ENCODE measurements around the gene HORMAD2. TPM values are rescaled to one million over a fixed set of nuclear protein-coding genes. Genes with fewer than 3 reads are reported as not detected.

HORMAD2 gene, protein sequence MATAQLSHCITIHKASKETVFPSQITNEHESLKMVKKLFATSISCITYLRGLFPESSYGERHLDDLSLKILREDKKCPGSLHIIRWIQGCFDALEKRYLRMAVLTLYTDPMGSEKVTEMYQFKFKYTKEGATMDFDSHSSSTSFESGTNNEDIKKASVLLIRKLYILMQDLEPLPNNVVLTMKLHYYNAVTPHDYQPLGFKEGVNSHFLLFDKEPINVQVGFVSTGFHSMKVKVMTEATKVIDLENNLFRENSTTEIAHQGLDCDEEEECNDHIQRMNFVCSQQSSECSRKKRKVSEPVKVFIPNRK
- not detected for total RNA-seq
- long read RNA-seq, result 0 reads

DNA sequence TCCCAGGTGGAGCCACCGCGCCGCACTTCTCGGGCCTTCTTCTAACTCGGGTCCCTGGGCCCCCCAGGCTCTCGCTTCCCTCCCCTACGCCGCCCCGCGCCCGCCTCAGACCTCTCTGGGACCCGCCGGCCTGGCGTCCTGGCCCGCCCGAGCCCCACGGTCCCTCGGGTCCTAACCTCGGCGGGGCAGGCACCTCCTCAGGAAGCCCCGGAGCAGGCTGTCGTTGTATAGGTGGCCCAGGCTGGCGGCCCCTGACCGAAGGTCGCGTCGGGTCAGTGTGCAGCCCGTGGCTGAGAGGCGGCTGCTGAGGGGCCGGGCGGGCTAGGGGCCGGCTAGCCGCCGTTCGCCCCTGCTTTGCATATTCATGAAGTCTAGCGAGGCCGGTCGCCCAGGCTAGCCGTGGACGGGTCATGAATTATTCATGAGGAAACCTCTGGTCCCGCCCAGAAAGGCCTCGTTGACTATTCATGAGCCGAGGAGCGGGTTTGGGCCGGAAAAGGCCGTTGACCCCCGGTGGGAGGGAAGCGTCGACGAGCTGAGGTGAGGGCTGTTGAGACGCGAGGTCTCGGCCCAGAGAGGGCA, at the start of gene HORMAD2:
Gene HORMAD2 (plus strand): TSS at position 513 of the 582 bp plus-strand sequence. CDS start 13,489 bp downstream, outside the sequence.
- peak; percentile 60 for DNase-seq (ENCODE audit: missing footprints)
- ATAC-seq, result peak; percentile 31
- intact Hi-C loops (cut with DNase I), result no loop called here

DNA sequence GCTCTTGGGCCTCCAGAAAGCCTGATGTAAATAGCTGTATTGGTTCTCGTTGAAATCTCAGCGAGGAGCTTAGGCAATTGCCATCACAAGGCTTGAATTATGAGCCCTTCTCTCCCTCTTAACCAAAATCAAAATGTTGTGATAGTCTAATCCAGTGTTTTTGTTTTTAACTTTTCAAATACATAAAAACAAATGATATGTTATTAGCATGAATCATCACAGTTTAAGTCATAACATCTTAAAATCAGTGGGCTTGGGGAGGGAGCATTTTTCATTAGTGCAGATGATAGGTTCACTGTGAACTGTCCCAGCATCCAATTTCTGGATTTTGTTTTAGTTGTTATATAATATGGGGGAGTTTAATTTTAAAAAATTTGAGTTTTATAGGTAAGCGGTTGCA, 48.9 kb upstream of the HORMAD2 start:
- DNase-seq (ENCODE audit: missing footprints), result no peak
- intact Hi-C loops (cut with DNase I), result no loop called here
- no peak for ATAC-seq

DNA sequence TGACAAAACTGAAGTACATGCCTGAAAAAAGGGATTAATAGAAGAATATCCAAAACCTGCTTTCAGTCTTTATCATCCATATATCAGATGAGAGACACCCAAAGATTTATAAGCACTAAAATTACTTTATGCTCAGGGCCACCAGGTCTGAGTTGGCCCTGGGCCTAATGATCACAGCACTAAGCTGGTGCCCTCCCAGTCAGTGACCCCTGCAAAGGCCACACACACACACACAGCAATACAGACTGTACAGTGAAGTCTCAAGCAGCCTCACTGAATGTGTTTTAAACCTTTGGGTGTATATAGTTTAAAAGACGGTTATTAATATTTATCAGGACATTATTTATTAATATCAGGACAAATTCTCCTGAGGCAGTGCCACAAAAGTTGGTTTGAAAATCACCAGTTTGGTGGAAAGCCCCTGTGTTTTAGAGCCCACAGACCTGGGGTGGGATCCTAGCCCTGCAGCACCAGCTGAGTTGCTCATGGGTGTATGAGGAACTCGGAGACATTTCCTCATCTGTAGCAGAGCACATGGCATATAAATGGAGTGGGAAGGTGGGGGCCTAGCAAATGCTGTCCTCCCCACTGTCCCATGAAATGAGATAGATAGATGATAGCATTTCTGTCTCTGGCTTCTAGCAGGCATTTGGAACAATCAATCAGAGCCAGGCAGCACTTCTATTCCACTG, 48.4 kb upstream of the HORMAD2 start:
- intact Hi-C loops (cut with DNase I), result no loop called here
- no peak for ATAC-seq
- no peak for DNase-seq (ENCODE audit: missing footprints)

DNA sequence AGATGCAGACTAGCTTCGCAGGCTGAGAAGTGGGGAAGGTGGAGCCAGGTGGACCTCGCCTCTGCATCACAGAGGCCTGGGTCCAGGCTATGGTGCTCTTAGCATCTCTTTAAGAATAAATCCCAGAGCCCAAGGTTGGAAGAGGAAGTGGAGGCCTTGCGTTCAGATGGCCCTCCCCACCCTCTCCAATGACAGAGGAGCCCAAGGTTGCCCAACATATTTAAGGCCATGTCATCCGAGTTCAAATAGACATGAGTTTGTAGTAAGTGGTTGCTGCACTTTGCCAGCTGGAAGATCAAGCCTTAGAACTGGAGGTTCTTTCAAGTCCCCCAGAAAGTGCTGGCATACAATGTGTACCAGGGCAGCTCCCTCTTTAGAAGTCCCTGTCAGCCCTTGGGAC, 47.1 kb upstream of the HORMAD2 start:
- DNase-seq (ENCODE audit: missing footprints) (no peak), ATAC-seq (no peak)
- intact Hi-C loops (cut with DNase I), result no loop called here

DNA sequence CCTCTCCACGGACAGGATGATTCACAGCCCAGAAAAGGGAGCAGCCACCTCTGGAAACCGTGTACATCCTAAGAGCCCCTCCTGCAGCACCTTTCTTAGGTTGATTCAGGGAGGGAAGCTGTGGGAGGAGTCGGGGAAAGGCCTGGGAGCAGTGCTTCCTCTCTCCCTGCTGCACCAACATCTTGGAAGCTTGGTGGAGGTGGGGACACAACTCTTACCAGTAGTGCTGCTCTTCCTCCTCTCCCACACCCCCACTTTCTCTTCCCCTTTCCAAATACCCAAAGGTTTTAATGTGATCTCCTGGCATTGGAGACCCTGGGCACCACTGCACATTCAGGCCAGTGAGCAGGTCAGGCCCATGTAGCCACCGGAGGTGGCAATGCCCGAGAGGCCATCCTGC, 46.4 kb upstream of the HORMAD2 start:
- intact Hi-C loops (cut with DNase I), result no loop called here
- no peak for ATAC-seq
- no peak for DNase-seq (ENCODE audit: missing footprints)

DNA sequence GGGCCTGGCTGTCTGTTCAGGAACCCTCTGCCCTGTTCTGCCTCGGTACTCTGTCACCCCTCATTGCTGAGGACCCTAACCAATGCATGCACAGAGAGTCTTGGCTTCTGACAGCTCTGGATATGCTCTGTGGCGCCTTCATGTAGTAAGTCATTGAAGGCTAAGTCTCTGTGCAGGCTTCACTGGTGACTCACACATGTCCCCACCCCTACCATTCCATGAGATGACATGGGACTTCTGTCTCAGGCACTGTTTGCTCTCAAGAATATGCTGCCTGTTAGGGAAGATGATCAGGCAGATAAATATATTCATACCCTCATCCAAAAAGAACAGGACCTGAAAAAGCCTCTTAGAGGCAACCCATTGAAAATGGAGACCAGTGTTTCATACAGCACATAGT, 43.6 kb upstream of the HORMAD2 start:
- DNase-seq (ENCODE audit: missing footprints), result no peak
- intact Hi-C loops (cut with DNase I), result no loop called here
- no peak for ATAC-seq

DNA sequence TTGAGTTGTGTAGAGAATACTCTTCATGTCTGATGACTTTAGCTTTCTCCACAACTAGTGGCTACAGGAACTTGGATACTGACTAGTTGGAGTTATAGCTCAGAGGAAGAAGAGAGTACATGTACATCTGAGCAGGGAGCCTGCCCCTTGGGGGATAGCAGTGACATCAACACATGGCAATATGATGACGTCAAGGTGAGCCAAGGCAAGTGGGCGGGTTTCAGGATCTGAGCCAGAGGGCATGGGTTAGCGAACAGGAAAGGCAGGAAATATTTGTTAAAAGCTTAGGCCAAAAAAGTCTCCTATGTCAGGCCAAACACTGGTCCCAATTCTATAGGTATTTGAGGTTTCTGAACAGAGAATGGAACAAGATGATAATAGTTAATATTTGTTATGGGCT, 42.0 kb upstream of the HORMAD2 start:
- intact Hi-C loops (cut with DNase I), result no loop called here
- DNase-seq (ENCODE audit: missing footprints) (no peak), ATAC-seq (peak; percentile 44)

DNA sequence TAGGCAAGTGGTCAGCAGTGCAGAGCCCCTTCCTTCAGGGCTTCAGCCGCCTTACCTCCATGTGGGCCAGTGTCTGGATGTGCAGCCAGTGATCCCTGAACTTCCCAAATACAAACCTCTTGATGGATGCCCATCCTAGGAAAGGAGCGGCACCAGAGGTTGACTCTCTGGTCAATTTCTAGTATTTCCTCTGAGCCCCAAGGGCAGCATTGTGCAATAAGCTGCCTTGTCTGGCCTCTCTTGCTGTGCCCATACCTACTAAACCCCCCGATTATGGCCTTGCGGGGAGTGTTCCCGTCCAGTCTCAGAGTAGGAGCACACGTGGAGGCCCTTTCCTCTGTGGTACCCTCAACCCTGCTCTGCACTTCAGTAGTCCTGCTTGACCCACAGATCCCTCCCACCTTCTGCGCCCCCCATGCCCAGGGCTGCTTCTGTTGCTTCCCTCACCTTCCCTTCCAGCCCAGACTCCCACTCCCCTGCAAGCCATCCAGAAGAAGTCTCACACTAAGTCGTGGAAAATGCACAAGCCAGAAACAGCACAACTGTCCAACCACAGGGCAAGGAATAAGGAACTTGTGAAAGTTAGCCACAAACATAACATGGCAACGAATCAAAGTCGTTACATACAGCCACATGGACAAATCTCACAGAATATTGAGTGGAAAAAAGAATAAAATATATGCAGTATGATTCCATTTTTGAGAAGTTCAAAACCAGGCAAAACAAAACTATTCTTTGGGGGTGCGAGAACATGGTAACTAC, 39.6 kb upstream of the HORMAD2 start:
- intact Hi-C loops (cut with DNase I), result no loop called here
- ATAC-seq (no peak), DNase-seq (ENCODE audit: missing footprints) (no peak)

DNA sequence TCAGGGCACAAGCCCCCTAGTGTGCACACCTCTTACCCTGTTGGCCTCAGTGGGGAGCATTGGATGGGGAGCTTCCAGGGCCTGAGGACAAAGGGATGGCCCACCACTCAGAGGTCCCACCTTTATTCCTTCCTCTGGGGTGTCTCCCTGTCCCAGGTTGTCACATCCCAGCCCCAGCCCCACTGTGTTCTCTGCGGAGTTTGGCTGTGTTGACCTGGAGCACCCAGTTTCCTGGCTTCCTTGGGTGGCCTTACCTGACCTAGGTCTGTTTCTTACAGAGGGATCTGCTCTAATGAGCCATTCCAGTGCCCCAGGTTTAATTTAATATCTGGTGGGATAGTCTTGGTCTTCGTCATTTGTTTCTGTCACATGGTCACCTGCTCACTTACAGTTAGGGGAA, 38.8 kb upstream of the HORMAD2 start:
- DNase-seq (ENCODE audit: missing footprints) (no peak), ATAC-seq (no peak)
- intact Hi-C loops (cut with DNase I), result no loop called here

DNA sequence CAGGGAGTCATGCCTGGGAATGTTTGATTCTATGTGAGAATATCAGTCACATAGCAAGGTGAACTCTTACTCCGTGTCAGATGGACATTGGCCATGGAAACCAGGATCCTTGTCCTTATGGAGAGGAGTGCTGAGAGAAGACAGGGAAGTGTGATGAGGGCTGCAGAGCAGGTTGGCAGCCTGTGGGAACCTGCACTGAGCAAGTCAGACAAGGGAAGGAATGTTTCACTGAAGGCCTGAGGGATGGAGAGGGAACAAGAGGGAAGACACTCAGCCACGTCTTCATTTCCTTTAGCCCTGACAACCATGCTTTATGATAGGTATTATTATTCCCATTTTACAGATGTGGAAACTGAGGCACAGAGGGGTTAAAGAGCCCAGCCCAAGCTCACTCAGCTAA, 38.4 kb upstream of the HORMAD2 start:
- intact Hi-C loops (cut with DNase I), result no loop called here
- ATAC-seq, result no peak
- no peak for DNase-seq (ENCODE audit: missing footprints)

DNA sequence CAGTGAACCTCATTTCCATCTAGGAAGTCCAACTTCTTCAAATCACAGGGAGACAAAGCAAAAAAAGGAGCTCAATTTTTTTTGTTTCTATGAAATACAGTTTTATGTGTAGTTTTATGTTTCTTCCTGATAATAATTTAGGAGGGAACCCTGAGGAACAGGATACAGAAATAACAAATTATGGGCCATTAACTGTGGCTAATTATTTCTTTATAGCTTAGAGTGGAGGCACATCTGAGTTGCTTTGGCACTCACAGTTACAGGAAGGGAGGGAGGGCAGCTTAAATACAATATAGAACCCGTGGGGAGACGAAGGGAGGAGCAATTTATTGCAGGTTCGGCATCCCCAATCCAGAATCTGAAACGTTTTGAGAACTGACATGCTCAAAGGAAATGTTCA, 37.1 kb upstream of the HORMAD2 start:
- ATAC-seq (no peak), DNase-seq (ENCODE audit: missing footprints) (no peak)
- intact Hi-C loops (cut with DNase I), result no loop called here

DNA sequence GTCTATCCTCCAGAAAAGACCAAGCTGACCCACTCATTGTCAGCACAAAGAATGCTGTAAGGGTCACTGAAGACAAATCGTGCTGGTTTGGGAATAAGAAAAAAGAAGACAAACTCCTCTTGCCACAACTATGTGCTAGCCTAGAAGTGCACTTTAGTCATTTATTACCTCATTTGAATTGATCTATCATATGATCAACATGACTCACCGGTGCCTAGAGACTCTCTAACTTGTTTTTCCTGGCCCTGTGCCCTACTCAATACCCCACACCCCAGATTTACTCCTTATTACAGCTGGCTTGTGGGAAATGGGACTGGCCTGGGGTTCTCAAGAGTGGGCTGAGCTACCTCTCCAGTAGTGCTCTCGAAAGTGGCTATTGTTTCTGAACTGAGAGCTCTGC, 35.9 kb upstream of the HORMAD2 start:
- intact Hi-C loops (cut with DNase I), result no loop called here
- no peak for DNase-seq (ENCODE audit: missing footprints)
- ATAC-seq, result no peak

DNA sequence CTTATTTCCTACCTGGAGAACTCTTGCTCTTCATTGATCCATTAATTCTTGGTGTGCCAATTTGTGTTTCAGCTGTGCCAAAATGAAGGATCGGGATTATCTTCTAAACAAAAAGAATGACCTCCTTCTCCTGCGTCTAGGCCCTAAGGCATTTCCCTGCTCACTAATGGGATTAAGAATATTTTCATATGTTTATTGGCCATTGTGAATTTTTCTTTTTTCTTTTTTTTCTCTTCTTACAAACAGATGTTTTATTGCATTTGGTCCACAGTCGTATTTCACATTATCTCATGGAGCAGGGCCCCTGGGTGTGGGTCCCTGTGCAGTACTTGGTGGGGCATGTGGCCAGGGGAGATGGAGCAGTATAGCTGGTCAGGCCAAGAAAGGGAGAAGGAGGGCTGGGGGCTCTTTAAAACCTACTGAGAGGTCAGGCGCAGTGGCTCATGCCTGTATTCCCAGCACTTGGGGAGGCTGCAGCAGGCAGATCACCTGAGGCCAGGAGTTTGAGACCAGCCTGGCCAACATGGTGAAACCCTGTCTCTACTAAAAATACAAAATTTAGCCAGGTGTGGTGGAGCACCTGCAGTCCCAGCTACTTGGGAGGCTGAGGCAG, 35.3 kb upstream of the HORMAD2 start:
- no peak for ATAC-seq
- no peak for DNase-seq (ENCODE audit: missing footprints)
- intact Hi-C loops (cut with DNase I), result no loop called here

DNA sequence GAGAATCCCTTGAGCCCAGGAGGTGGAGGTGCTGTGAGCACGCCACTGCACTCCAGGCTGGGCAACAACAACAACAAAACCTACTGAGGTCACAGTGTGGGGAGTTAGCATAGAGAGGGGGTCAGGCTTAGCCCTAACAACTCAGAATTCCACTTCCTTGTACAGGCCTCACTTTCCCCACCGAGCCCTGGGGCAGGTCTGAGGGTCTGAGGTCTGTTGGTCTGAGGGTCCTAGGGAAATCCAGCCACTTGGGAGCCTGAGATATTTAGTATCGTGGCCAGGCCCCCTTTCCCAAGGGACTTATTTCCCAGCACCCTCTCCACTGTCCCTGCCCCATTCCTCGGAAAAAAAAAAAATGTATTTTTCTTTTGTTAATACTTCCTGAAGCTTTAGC, 34.8 kb upstream of the HORMAD2 start:
- ATAC-seq (no peak), DNase-seq (ENCODE audit: missing footprints) (no peak)
- intact Hi-C loops (cut with DNase I), result no loop called here

DNA sequence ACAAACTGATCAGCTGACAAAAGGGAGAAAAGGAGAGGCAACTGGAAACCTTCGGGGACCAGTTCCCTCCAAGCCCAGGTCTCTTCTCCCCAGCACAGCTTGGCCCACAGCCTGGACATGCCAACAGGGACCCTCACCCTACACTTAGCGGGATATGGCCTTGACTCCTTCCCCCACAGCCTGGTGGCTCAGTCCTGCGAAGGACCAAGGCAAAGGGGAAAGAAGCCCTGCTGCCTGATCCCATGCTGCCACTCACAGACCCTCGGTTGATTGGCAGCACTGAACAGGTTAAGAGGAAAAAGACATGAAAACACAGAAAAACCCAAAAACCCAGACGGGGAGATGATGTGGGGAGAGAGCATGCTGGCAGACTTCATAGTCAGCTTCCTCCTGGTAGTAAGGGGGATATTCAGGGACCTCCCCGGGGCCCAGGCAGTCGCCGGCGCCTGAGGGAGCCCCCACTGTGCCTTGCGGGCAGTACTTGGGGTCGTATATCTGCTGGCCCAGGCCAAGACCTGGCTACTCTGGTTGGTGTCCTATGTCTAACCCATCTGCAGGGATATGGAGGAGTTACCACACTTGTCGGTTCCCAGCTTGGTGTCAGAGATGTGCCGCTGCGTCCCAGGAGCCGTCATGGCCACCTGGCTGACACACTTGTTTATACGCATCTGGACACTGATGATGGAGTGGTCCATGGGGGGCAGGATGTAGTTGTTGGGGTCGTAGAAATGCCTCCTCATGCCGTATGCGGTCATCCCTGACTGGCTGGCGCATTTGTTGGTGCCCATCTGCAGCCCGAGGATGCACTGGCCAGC, 34.2 kb upstream of the HORMAD2 start:
- DNase-seq (ENCODE audit: missing footprints) (no peak), ATAC-seq (no peak)
- intact Hi-C loops (cut with DNase I), result no loop called here

DNA sequence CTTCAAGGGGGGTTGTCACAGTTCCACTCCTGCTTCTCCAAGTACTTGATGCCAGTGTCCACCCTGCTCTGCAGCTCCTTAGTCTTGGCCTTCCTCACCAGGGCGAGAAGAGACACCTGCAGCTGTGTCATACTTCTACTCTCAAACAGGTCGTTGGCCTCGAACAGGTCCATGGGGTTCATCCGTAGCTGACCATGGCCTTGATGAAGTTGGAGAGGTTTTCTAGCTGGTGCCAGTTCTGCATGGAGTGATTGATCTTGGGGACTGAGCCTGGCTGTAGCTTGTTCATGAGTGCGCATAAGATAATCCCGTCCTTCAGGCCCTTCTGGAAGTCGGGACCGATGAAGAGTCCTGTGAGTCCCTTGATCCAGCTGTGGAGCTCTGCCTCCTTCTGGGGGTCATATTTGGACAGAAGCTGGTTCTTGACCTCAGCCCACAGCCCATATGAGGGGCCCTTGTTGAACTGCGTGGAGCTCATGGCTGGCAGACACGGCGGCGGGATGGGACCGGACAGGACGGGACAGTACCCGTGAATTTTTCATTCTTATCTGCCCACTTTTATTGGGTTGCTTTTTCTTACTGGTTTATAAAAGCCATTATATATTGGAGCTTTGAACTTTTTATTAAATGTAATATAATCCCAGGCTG, 33.4 kb upstream of the HORMAD2 start:
- intact Hi-C loops (cut with DNase I), result no loop called here
- no peak for DNase-seq (ENCODE audit: missing footprints)

DNA sequence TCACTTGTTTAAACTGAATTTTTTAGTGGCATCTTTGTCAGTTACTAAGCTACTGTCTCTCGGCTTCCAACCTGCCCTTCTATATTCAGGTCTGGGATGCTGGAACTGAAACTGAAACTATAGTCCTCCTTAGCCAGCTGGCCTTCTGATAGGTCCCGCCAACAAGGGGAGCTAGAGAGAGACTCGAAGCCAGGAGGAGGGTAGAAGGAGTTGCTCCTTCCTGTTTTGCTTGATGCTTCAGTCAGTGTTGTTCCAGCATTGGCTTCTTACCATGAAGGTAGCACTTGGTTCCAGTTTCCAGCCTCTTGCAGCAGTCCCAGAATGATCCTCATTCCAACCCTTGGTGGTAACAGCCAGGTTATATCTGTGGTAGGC, 32.9 kb upstream of the HORMAD2 start:
- DNase-seq (ENCODE audit: missing footprints) (no peak), ATAC-seq (no peak)
- intact Hi-C loops (cut with DNase I), result no loop called here

More for the DNA sequence above, 33.4 kb upstream of the HORMAD2 start:
- no peak for ATAC-seq

DNA sequence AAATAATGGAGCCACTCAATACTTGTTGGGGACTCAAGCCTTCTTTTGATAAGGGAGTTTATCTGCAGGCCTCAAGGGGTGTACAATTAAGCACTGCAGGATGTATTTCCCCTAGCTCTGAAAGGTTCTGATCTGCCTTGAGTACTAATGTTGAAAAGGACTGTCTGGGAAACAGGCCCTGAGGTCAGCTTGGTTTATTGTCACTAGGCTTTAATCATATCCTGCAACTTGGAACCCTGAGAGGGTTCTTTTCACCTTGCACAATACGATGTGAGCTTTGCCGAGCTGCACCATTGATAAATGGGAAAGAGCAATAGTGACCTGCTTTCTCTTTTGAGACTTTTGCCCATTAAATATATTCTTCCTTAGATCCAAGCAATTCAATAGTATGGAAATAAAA, 31.6 kb upstream of the HORMAD2 start:
- no peak for ATAC-seq
- DNase-seq (ENCODE audit: missing footprints), result no peak
- intact Hi-C loops (cut with DNase I), result no loop called here
